HG02840 (cell line): Measurements from ENCODE around the gene PAXX.

Source experiments
- ATAC-seq: cut with Tn5 transposase; IDR thresholded peaks from one replicate; pipeline ENCODE4 v1.9.1; 2021; ENCODE audit warnings: mild to moderate bottlenecking, moderate library complexity, moderate number of reproducible peaks; ENCODE audit not compliant: unreplicated experiment, low FRiP score

PAXX gene

DNA sequence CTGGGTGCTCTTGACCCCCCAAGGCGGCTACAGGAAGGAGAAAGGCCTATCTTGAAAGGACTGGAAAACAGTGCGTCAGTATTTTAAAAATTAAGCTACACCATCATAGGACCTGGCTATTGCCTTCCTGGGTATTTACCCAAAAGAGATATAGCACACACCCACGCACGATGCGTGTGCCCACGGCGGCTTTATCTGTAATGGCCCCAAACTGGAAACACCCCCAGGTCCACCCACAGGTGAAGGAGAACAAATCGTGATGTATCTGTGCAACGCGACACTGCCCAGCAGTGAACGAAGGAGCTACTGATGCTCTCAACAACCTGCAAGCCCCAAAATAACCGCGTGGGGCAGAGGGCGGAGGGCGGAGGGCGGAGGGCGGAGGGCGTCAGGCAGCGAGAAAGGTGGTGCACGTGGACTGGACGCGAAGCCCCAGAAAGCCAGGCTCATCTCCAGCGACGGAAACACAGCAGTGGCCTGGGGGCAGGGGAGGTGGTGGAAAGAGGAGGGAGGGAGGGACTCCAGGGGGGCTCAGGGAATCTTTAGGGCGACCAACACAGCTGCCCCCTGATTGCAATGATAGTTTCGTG is 27.3 kb upstream of the PAXX start:
- no peak for ATAC-seq

- no peak for ATAC-seq
Observed at GRCh38 chr9:136965771-136966484, 26.3 kb upstream of the PAXX start.

DNA sequence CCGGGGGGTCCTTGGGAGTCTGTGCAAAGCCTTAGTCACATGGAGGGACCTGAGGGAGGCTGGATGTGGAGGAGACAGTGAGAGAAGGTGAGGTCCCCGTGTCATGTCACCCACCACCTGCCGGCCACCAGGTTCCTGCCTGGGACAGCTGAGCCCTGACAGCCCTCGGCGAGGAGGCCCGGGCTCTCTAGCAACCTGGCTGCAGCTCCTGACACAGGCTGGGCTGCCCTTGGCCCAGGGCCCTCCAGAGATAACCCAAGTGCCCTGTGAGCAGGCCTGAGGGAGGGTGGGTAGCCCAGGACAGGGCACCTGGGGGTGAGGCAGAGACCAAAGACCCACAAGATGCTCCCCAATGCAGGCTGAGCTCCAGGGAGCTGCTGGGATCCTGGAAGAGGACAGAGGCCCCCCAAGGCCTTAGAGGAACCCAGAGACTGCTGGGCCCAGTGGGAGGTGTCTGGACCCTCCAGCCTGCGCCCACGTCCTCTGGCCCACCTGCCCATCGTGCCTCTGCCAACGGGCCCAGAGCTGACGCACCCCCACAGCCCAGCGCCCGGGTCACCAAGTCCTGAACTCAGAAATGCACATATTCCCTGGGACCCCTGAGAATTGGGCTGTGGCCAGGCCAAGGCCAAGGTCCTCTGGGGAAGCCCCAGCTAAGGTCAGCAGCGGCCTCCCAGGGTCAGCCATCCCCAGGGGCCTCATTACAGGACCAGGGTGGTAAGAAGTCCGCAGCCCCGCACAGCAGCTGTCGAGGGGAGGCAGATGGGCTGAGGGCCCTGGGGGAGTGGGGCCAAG is 23.7 kb upstream of the PAXX start:
- no peak for ATAC-seq

DNA sequence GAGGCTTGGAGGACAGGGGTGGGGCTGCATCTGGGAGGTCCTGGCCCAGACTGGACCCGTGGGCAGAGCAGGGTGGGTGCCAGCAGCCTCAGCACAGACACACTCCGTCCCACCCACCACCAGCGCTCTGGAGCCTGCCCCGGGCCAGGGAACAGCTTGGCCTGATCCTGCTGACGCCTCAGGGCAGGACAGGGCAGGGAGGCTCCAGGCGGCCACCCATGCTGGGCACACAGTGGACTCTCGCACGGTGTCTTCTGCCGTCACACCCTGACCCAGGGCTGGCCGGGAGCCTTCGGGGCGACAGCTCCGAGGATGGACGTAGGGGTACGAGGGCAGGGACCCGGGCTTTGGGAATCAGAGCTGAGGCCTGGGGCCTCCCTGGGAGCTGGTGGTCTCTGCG is 23.1 kb upstream of the PAXX start:
- no peak for ATAC-seq

GRCh38 chr9:136969774-136970173 is 22.4 kb upstream of the PAXX start:
- no peak for ATAC-seq

- ATAC-seq, result no peak
Observed at GRCh38 chr9:136970361-136970760, 21.9 kb upstream of the PAXX start.

- no peak for ATAC-seq
Observed at GRCh38 chr9:136971746-136972145, 20.5 kb upstream of the PAXX start.

DNA sequence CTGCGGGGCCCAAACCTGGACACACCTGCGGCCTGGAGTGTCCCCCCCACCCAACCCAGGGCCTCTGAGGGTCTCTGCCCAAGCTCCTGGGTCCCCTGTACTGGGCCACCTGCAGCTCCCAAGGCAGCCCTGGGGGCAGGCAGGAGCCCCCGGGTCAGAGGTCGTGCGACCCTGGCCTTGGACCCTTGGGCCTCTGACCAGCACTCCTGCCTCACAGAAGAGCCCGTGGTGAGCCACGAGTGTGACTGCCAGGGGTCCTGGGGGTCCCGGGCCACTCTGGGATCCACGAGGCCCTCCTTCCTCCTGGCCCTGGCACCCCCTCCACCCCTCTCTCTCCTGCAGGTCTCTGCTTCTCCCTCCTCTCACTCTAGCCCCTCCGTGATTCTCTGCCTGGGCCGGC is 19.9 kb upstream of the PAXX start:
- ATAC-seq, result no peak

DNA sequence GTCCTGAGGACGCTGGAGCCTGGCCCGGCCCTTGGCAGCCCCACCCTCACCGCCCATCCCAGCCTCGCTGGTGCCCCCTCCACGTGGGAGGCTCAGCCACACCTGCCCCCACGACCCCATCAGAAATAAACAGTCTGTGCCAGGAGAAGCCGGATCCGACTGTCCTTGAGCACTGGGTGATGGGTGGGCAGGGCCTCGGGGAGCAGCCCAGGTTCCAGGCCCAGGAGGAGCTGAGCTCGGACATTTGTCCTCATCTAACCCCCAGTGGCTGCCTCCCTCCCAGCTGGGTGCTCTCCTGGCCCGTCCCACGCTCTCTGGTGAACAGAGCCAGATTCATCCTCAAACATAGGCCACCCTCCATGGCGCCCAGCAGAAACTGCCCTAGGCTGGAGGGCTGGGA is 19.5 kb upstream of the PAXX start:
- ATAC-seq, result no peak

- ATAC-seq, result no peak
Observed at GRCh38 chr9:136973618-136974617, 18.3 kb upstream of the PAXX start.

DNA sequence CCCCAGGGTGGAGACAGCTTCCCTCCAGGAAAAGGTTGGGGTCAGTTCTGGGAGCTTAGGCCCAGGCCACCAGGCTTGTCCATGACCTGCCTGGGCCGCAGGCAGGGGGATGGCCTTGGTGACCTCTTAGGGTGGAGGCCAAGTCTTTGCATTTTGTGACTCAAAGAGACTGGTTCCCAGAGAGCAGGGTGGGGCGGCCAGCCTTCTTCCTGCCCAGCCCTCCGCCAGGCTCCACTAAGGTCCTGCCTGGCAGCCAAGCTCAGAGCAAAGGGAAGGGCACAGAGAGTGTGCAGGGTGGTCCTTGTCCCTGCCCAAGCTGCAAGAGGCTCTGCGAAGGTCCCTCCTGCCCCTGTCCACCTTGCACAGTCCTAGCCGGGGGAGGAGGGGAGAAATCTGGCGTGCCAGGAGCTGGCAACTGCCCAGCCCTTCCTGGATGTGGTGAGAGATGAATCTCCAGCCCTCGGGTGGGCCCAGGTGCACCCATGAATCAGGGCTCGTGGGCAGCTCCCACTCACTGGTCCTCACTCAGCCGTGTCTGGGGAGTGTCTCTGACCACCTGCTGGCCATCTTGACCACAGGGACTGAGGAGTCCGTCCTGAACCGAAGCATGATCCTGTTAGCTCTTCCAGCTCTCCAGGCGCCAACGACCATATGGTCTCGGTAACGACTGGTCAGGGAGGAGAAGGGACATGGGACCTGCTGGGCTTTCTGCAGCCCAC is 17.2 kb upstream of the PAXX start:
- no peak for ATAC-seq

DNA sequence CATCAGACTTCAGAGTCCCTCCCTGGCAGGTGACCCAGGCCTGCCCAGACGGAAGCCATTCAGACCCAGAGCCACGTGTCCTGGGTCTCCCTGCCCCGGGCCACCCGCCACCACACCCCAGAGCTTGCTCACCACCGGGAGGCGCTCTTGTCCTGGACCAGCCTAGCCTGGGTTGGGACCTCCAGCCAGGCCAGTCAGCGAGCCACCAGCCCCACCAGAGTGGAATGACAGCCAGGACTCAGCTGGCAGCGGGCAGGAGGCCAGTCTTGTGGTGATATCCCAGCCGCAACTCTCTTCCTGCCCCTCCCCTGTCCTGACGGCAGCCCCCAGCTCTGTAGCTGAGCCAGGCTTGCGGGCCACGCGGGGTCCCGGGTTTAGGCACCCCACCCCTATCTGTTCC is 16.6 kb upstream of the PAXX start:
- ATAC-seq, result no peak

DNA sequence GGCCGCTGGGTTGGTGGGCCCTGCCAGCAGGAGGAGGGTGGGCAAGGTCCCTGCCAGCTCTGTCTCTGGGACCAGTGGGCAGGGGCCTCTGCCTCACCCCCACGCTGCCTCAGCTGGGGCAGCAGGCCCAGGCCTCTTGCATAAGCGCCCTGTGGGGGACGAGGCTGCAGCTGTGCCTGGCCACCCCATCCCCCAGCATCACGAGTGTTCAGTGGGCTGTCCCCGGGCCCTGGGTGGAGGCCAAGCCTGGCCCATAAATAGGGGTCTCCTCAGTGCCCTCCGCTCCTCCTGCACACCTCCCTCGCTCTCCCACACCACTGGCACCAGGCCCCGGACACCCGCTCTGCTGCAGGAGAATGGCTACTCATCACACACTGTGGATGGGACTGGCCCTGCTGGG is 15.0 kb upstream of the PAXX start, which contains the start of gene PTGDS:
Gene PTGDS (plus strand): TSS at position 282 of the 400 bp plus-strand sequence. CDS start 75 bp downstream, at position 357.
- no peak for ATAC-seq

GRCh38 chr9:136977649-136978072 is 14.6 kb upstream of the PAXX start:
- no peak for ATAC-seq

DNA sequence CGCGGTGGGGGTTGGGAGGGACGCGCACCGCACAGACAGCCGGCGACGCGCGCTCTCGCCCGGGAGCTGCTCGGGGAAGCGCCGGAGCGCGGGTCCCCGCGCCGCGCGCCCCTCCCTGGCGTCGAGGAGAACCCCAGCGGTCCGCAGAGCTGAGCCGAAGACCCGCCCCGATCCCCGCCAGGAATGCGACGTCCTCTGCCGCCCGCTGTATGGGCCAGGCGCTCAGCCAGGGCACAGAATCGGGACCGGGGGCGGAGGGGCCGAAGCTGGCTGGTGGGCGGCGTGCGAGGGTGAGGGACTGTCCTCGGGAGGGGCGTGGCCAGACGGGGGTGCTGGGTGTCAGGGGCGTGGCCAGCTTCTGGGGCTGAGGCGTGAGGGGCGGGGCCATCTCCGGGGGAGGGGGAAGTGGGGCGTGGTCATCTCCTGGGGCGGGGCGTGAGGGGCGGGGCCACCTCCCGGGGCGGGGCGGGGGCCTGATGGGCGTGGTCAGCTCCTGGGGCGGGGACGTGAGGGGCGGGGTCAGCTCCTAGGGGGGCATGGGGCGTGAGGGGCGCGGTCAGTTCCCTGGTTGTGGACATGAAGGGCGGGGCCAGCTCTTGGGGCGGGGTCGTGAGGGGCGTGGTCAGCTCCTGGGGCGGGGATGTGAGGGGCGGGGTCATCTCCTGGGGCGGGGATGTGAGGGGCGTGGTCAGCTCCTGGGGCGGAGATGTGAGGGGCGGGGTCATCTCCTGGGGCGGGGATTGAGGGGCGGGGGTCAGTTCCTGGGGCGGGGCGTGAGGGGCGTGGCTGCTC is 14.0 kb upstream of the PAXX start:
- no peak for ATAC-seq

DNA sequence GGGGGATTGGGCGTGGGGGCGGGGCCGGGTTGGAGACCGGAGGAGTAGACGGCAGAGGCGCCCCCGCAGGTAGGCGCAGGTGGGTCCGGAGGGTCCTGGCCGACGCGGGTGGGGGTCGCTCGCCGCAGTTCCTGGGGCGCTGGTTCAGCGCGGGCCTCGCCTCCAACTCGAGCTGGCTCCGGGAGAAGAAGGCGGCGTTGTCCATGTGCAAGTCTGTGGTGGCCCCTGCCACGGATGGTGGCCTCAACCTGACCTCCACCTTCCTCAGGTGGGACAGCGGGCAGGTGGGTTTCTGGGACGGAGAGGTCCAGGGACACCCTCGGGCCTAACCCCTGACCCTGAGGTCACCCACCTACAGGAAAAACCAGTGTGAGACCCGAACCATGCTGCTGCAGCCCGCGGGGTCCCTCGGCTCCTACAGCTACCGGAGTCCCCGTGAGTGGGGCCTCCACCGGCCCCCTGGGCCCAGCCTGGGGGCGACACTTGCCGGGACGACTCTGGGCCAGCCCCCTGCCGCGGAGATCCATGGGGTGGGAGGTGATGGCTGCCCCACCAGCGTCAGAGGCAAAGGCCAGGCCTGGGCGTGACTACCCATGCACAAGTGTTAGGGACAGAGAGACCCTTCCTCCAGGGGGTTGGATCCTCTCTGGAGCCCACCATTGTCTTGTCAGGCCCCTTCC is 13.2 kb upstream of the PAXX start:
- ATAC-seq, result no peak

DNA sequence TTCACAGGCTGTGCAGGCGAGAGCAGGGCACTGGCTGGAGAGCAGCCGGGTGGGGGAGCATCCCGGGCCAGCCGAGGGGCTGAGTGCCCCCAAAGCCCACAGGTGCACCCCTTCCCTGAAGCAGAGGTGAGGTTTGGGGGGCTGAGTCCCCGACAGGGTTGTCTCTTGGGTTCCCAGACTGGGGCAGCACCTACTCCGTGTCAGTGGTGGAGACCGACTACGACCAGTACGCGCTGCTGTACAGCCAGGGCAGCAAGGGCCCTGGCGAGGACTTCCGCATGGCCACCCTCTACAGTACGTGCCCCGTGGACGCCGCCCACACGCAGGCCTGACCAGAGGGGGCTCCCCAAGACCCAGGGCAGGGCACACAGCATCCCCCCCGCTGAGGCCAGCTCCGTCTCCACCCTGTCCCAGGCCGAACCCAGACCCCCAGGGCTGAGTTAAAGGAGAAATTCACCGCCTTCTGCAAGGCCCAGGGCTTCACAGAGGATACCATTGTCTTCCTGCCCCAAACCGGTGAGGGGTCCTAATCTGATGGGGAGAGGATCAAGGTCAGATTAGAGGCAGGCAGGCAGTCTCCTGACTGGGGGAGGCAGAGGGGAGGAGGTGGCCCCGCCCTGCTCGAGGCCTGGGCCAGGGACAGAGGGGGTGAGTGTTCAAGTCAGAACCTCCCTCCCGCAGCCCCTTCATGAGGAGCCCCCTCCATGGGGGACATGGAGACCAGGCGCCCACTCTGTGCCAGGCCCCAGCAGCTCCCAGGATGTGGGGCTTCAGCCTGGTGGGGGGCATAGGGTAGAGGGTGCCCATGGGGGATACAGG is 12.2 kb upstream of the PAXX start:
- no peak for ATAC-seq
